ENCODE results near the gene PKIG.

DNA sequence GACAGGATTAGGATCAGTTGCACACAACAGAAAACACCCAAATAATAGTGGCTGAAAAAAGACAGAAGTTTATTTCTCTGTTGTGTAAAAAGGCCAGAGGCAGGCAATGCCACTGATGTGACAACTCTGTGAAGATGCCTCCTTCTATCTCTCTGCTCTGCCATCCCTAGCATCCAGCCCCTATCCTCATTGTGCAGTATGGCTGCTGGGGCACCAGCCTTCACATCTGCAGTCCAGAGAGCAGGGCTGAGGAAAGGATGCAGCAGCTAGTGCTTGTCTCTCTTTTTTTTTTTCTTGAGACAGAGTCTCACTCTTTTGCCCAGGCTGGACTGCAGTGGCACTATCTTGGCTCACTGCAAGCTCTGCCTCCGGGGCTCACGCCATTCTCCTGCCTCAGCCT lies 75.5 kb downstream of the PKIG start:
- TF ChIP-seq, protein P1, sequence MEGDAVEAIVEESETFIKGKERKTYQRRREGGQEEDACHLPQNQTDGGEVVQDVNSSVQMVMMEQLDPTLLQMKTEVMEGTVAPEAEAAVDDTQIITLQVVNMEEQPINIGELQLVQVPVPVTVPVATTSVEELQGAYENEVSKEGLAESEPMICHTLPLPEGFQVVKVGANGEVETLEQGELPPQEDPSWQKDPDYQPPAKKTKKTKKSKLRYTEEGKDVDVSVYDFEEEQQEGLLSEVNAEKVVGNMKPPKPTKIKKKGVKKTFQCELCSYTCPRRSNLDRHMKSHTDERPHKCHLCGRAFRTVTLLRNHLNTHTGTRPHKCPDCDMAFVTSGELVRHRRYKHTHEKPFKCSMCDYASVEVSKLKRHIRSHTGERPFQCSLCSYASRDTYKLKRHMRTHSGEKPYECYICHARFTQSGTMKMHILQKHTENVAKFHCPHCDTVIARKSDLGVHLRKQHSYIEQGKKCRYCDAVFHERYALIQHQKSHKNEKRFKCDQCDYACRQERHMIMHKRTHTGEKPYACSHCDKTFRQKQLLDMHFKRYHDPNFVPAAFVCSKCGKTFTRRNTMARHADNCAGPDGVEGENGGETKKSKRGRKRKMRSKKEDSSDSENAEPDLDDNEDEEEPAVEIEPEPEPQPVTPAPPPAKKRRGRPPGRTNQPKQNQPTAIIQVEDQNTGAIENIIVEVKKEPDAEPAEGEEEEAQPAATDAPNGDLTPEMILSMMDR (IDR thresholded peaks at IDR 0.05), result no peak
- no peak for TF ChIP-seq POLR2A (IDR thresholded peaks at IDR 0.05)

All from heart left ventricle (tissue), 13 donors.